K562 (cell line): ENCODE measurements around the gene GLT8D2. TPM values are rescaled to one million over a fixed set of nuclear protein-coding genes. Genes with fewer than 3 reads are reported as not detected.
"Not testable (repeated sequence)": the region's sequence is repeated elsewhere in the genome, so short reads cannot be mapped to it uniquely, and the experiment has no call there.

Source experiments
- ATAC-seq: fragments of 200-7000 bp; cut with Tn5 transposase; 3 replicates; pipeline ENCODE4 v1.9.1; 2020; ENCODE audit warnings: moderate library complexity
- BruUV-seq: library from RNA; stranded (reverse); fragments of 400-500 nt; replicated peaks from 2 replicates; lab custom pipeline; 2021; lab: Mats Ljungman, UMichigan
- CTCF ChIA-PET: fragments of 300-600 bp; formaldehyde crosslinking; extraction: SDS; loops from one replicate; lab custom pipeline; 2021; ENCODE audit warnings: low intra/inter-chr PET ratio; lab: Yijun Ruan, JAX
- POLR2A ChIA-PET: fragments of 300-600, 350-650 bp; sonication (Branson Sonifier 250); formaldehyde crosslinking; extraction: SDS; loops from one replicate; lab custom pipeline; 2021; ENCODE audit warnings: antibody characterized with exemption, inconsistent platforms; lab: Yijun Ruan, JAX
- DNase-seq, 4 experiments: peaks; one replicate each; pipeline versions ENCODE4 v3.0.0 to v3.0.0-alpha.2; 2011 to 2018; ENCODE audit warnings: low spot score in 3 of 4, mixed read lengths in 3 of 4; ENCODE audit errors: extremely low read depth in 1 of 4
- FAIRE-seq: peaks from 2 replicates; lab custom pipeline; 2011; peaks lifted over from hg19 to GRCh38; lab: Jason Lieb, UNC
- H2AFZ ChIP-seq: 2 replicates; pipeline ENCODE4 v1.6.0; 2011; ENCODE audit warnings: low read depth, low read length, control low read depth, inconsistent platforms
- H3K27ac ChIP-seq: fragments of 200-600 bp; 3 replicates; pipeline ENCODE4 v1.8.0; 2011; ENCODE audit warnings: low read depth, mild to moderate bottlenecking, control low read depth, inconsistent platforms, low read length, moderate library complexity, mixed read lengths; ENCODE audit errors: extremely low read depth
- H3K27me3 ChIP-seq, 2 experiments: fragments of 300-600 bp in 1 of 2; 2 replicates in 1 of 2; 3 replicates in 1 of 2; pipeline versions ENCODE4 v1.6.0 to v1.8.0; 2011; ENCODE audit warnings: inconsistent platforms in 2 of 2, low read length in 2 of 2, mild to moderate bottlenecking in 1 of 2, mixed read lengths in 1 of 2, moderate library complexity in 1 of 2; ENCODE audit not compliant: control insufficient read depth in 2 of 2, insufficient read depth in 2 of 2
- H3K36me3 ChIP-seq: fragments of 300-600 bp; 3 replicates; pipeline ENCODE4 v1.8.0; 2011; ENCODE audit warnings: mild to moderate bottlenecking, low read length, inconsistent platforms; ENCODE audit not compliant: control insufficient read depth, insufficient read depth
- H3K4me1 ChIP-seq, 2 experiments: fragments of 200-600 bp in 1 of 2; replicated peaks in 1 of 2; 2 replicates in 1 of 2; 3 replicates in 1 of 2; pipeline versions ENCODE4 v1.5.1 to v1.8.0; 2011; ENCODE audit warnings: inconsistent platforms in 2 of 2, low read length in 2 of 2, mild to moderate bottlenecking in 1 of 2, mixed read lengths in 1 of 2, moderate library complexity in 1 of 2; ENCODE audit not compliant: control insufficient read depth in 2 of 2, insufficient read depth in 2 of 2
- H3K4me2 ChIP-seq: 2 replicates; pipeline ENCODE4 v1.6.1; 2011; ENCODE audit warnings: low read length, control low read depth, inconsistent platforms, mixed read lengths; ENCODE audit not compliant: insufficient read depth
- H3K4me3 ChIP-seq: fragments of 200-600 bp; sonication (generic), shearing (Covaris generic); 2 replicates; pipeline ENCODE4 v1.5.1; 2016; ENCODE audit warnings: control low read depth, inconsistent platforms
- H3K79me2 ChIP-seq: fragments of 200-600 bp; 3 replicates; pipeline ENCODE4 v1.8.0; 2011; ENCODE audit warnings: low read length, inconsistent platforms; ENCODE audit not compliant: control insufficient read depth, insufficient read depth
- H3K9ac ChIP-seq, 2 experiments: 2 replicates each; pipeline versions ENCODE4 v1.6.0 to v1.6.1; 2011; ENCODE audit warnings: low read depth in 2 of 2, low read length in 2 of 2, control low read depth in 1 of 2, inconsistent platforms in 1 of 2, mild to moderate bottlenecking in 1 of 2, mixed read lengths in 1 of 2; ENCODE audit not compliant: insufficient read depth in 1 of 2
- H3K9me1 ChIP-seq: one replicate; pipeline ENCODE4 v1.6.0; 2011; ENCODE audit warnings: inconsistent platforms, mild to moderate bottlenecking, low read length, moderate library complexity; ENCODE audit not compliant: control insufficient read depth, insufficient read depth
- H3K9me3 ChIP-seq: replicated peaks from 2 replicates; pipeline ENCODE4 v1.5.1; 2011; ENCODE audit warnings: low read depth, low read length, inconsistent platforms; ENCODE audit not compliant: control insufficient read depth, insufficient read depth
- H4K20me1 ChIP-seq: replicated peaks from 2 replicates; pipeline ENCODE4 v1.6.1; 2011; ENCODE audit warnings: low read length, inconsistent platforms, mixed read lengths; ENCODE audit not compliant: control insufficient read depth, insufficient read depth
- ZNF507 ChIP-seq: conservative IDR thresholded peaks from 2 replicates; pipeline ENCODE4 v1.6.1; 2017; ENCODE audit warnings: missing genetic modification characterization, missing compliant biosample characterization
- WGBS: fragments of 100-300 bp; shearing (Covaris generic); methylation state at CpG from one replicate; pipeline ENCODE4 v1.1.6; 2016; ENCODE audit warnings: low coverage, mixed read lengths; ENCODE audit not compliant: insufficient coverage; ENCODE audit errors: missing lambda C conversion rate; 5-methylcytosine and 5-hydroxymethylcytosine counted together
- in situ Hi-C: fragments of 300-500 bp; cut with MboI; formaldehyde crosslinking; loops from 4 replicates; pipeline ENCODE4 v1.15.0; 2018; ENCODE audit warnings: inconsistent platforms, mixed read lengths
- intact Hi-C: fragments of 100-400 bp; cut with micrococcal nuclease; formaldehyde crosslinking; loops from 2 replicates; pipeline ENCODE4 v1.14.2; 2022
- polyA plus RNA-seq, 8 experiments: library from polyadenylated mRNA; depleted of rRNA in 4 of 8; stranded (reverse) in 5 of 8; unstranded in 3 of 8; fragments of >200 nt; fragmentation: Nextera tagmentation in 2 of 8; fragmentation: Illumina TruSeq in 1 of 8; extraction: Ambion mirVana in 2 of 8; extraction: Trizol in 1 of 8; gene quantifications; 2 replicates each; pipeline versions ENCODE4 v1.2.1 to v1.2.3, GENCODE V29; 2011 to 2014; ENCODE audit warnings: inconsistent platforms in 1 of 8, missing spikeins in 1 of 8
- total RNA-seq, 7 experiments: library from RNA; depleted of rRNA in 6 of 7; stranded (reverse); fragments of >200 nt in 6 of 7; fragmentation: Illumina TruSeq in 2 of 7; extraction: Trizol in 2 of 7; gene quantifications; 2 replicates each; pipeline versions ENCODE4 v1.2.1 to v1.2.3, GENCODE V29; 2011 to 2021; ENCODE audit warnings: low replicate concordance in 1 of 7

GLT8D2 gene
- total and polyA plus RNA-seq, 9 of the 15 experiments (the other 6 are each of a cell fraction or from before 2014, with no cell fraction given), result 0.18 to 0.27 (median 0.18) TPM; not detected in 6

DNA sequence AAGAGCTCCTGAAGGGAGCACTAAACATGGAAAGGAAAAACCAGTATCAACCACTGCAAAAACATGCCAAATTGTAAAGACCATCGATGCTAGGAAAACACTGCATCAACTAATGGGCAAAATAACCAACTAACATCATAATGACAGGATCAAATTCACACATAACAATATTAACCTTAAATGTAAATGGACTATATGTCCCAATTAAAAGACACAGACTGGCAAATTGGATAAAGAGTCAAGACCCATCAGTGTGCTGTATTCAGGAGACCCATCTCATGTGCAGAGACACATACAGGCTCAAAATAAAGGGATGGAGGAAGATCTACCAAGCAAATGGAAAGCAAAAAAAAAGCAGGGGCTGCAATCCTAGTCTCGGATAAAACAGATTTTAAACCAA lies 13.8 kb downstream of the GLT8D2 start:
- TF ChIP-seq ZNF507 (tag), result peak; percentile 71
- H3K4me2 ChIP-seq, ATAC-seq, H3K79me2 ChIP-seq, H3K27ac ChIP-seq, H3K4me1 ChIP-seq, in situ Hi-C loops, H3K9me1 ChIP-seq, DNase-seq, intact Hi-C loops, H3K9ac ChIP-seq, CTCF ChIA-PET, H3K36me3 ChIP-seq, H4K20me1 ChIP-seq, POLR2A ChIA-PET, H2AFZ ChIP-seq, BruUV-seq, H3K9me3 ChIP-seq, FAIRE-seq, H3K4me3 ChIP-seq: not testable (repeated sequence)
- 0% methylated on average over 2 of the region's 2 CpGs for WGBS
- peaks cover 2 to 12% of the 10 kb centered on the region in 2 experiments; a peak in 3 of 5 replicates for H3K27me3 ChIP-seq

DNA sequence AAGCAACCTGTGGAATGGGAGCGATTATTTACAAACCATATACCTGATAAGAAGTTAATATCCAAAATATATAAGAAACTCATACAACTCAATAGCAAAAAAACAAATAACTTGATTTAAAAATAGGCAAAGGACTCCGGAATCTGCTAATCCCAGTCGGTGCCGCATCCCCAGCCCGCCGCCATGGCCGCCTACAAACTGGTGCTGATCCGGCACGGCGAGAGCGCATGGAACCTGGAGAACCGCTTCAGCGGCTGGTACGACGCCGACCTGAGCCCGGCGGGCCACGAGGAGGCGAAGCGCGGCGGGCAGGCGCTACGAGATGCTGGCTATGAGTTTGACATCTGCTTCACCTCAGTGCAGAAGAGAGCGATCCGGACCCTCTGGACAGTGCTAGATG lies 19.4 kb downstream of the GLT8D2 start:
- ATAC-seq, H4K20me1 ChIP-seq, DNase-seq, H3K27ac ChIP-seq, FAIRE-seq, H3K36me3 ChIP-seq, H3K4me2 ChIP-seq, BruUV-seq, H3K9me1 ChIP-seq, H2AFZ ChIP-seq, H3K79me2 ChIP-seq, H3K9me3 ChIP-seq, POLR2A ChIA-PET, H3K4me1 ChIP-seq, intact Hi-C loops, H3K9ac ChIP-seq, in situ Hi-C loops, H3K4me3 ChIP-seq, CTCF ChIA-PET: not testable (repeated sequence)
- WGBS, result 28% methylated on average over 7 of the region's 27 CpGs
- H3K27me3 ChIP-seq, result peaks cover 21 to 22% of the 10 kb centered on the region in 2 experiments; a peak in 4 of 5 replicates
